HG02763 (cell line): ENCODE data around the gene ST6GAL1.
"Not testable (repeated sequence)": the region's sequence is repeated elsewhere in the genome, so short reads cannot be mapped to it uniquely, and the experiment has no call there.

Experiments used
- ATAC-seq: cut with Tn5 transposase; IDR thresholded peaks from one replicate; pipeline ENCODE4 v1.9.1; 2021; ENCODE audit warnings: mild to moderate bottlenecking, moderate library complexity; ENCODE audit not compliant: unreplicated experiment

The ST6GAL1 gene, protein sequence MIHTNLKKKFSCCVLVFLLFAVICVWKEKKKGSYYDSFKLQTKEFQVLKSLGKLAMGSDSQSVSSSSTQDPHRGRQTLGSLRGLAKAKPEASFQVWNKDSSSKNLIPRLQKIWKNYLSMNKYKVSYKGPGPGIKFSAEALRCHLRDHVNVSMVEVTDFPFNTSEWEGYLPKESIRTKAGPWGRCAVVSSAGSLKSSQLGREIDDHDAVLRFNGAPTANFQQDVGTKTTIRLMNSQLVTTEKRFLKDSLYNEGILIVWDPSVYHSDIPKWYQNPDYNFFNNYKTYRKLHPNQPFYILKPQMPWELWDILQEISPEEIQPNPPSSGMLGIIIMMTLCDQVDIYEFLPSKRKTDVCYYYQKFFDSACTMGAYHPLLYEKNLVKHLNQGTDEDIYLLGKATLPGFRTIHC

DNA sequence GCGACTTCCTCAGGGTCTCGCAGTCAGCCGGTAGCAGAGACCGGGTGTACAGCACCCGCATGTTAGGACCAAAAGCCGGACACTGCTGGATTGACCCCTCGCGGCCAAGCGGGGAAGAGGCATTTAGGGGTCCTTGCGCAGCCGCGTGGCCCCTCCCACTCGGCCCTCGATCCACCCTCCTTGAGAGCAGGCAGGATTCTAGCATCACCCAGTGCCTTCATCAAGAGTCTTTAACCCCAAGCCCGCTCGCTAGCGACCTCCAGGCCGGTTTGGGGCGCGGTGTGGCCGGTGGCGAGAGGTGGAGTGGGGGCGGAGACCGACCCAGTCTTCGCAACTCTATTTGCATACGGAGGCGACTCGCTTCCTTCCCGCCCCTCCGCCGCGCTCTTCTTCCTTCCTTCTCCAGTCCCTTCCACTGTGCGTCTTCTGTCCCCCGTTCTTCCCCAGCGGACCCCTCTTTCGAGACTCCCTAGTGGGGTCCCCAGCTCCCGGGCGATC, at the start of gene ST6GAL1:
ST6GAL1 (plus strand) TSS at position 384 of the 498 bp plus-strand sequence. CDS start 112,178 bp downstream, outside the sequence.
- ATAC-seq = peak; percentile 61

DNA sequence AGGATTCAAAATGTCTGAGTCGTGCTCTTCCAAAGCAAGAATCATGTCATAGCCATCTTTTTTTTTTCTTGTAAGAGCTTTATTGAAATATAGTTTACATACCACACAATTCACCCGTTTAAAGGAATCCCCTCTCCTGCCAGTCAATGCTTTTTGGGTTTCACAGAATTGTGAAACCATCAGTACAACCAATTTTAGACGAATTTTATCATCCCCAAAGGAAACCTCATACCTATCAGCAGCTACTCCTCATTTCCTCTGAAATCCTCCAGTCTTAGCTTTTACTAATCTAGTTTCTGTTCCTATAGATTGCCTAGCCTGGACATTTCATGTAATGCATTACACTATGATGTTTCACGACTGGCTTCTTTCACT, 48.2 kb upstream of the ST6GAL1 start:
- ATAC-seq = no peak

DNA sequence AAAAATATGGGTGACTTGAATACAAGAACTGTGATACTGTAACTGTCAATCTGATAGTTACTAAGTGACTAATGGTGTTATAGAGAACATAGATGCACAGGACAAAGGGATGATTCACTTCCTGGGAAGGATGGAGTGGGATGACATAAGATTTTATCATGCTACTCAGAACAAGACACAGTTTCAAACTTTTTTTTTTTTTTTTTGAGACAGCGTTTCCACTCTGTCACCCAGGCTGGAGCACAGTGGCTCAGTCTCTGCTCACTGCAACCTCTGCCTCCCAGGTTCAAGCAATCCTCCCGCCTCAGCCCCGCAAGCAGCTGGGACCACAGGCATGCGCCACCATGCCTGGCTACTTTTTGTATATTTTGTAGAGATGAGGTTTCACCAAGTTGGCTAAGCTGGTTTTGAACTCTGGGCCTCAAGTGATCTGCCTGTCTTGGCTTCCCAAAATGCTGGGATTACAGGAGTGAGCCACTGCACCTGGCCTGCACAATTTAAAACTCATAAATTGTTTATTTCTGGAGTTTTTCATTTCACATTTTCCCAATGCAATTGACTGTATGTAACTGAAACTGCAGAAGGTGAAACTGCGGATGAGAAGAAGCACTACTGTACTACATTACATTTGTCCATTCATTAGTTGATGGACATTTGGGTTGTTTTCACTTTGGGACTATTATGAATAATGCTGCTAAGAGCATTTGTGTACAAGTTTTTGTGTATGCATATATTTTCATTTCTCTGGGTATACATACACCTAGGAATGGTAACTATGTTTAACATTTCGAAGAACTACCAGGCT, 47.2 kb upstream of the ST6GAL1 start:
- no peak for ATAC-seq

DNA sequence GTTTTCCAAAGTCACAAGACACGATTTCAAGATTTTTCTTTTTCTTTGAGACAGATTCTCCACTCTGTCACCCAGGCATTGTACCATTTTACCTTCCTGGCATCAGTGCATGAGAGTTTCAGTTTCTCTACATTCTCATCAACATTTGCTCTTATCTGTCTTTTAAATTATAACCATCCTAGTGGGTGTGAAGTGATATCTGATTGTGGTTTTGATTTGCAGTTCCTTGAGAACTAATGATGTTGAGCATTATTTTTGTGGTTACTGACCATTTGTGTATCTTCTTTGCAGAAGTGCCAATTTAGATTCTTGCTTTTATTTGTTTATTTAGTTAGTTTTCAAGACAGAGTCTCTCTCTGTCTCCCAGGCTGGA, 46.7 kb upstream of the ST6GAL1 start:
- ATAC-seq = no peak

DNA sequence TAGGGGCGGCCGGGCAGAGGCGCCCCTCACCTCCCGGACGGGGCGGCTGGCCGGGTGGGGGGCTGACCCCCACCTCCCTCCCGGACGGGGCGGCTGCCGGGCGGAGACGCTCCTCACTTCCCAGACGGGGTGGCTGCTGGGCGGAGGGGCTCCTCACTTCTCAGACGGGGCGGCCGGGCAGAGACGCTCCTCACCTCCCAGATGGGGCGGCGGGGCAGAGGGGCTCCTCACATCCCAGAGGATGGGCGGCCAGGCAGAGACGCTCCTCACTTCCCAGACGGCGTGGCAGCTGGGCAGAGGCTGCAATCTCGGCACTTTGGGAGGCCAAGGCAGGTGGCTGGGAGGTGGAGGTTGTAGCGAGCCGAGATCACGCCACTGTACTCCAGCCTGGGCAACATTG, 45.5 kb upstream of the ST6GAL1 start:
- ATAC-seq = not testable (repeated sequence)

DNA sequence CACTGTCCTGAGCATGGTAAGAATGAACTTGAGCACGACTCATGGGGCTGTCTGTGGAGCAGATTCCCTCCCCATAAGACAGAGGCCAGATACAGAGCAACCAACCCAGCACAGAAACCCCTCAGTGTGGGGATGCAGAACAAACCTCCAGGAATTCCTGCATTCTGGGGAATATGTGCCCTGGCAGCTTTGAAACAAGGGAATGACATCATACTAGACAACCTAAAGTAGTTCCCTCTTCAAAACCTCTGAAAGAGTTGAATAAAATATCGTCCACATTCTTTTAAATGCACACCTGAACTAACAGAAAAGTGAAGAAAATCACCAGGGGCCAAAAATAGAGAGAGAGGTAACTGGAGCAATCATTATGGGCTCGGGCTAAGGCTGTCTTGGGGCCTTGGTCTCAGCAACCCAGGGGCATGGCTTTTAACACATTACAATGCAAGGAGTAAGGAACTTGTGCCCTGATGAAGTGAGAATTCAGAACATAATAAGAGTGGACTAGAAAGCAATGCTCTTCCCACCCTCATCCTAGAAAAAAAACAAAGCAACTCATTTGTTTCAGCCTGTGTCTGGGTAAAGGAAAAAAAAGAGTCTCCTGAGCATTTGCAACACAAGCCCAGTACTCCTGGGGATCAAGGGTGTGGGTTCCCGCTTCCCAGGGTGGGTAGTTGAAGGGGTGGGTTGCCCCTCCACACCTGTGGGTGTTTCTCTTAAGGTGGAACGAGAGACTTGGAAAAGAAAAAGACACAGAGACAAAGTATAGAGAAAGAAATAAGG, 43.9 kb upstream of the ST6GAL1 start:
- ATAC-seq = no peak

DNA sequence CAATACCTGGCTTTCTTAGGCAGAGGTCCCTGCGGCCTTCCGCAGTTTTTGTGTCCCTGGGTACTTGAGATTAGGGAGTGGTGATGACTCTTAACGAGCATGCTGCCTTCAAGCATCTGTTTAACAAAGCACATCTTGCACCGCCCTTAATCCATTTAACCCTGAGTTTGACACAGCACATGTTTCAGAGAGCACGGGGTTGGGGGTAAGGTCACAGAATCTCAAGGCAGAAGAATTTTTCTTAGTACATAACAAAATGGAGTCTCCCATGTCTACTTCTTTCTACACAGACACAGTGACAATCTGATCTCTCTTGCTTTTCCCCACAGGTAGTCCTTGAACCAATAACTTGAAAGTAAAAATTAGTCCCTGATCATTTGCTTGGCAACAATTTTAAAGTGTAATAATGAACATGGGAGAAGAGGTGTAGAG, 42.8 kb upstream of the ST6GAL1 start:
- ATAC-seq = not testable (repeated sequence)

DNA sequence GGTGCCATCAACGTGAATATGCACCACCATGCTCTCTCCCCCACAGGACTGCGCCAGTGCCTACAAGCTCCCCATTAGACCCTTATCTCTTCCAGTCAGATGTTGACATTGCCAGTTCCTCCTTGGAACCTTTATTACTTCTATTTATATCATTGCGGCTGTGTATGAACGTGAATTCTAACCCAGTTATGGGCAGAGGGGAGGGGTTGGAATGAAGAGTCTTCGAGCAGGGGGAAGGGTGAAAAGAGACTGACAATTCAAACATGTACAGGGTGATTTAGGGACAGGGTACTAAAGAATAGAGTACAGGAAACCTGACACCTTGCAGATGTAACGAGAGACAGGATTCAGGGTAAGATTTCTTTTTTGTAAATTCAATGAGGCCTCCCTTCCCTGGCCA, 41.8 kb upstream of the ST6GAL1 start:
- ATAC-seq = no peak

DNA sequence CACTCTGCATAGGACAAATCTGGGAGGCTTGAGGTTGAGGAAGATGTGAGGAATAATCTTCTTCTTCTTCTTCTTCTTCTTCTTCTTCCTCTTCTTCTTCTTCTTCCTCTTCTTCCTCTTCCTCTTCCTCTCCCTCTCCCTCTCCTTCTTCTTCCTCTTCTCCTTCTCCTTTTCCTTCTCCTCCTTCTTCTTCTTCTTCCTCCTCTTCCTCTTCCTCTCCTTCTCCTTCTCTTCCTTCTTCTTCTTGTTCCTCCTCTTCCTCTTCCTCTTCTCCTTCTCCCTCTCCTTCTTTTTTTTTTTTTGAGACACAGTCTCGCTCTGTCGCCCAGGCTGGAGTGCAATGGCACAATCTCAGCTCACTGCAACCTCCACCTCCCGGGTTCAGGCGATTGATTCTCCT, 40.6 kb upstream of the ST6GAL1 start:
- ATAC-seq = not testable (repeated sequence)

DNA sequence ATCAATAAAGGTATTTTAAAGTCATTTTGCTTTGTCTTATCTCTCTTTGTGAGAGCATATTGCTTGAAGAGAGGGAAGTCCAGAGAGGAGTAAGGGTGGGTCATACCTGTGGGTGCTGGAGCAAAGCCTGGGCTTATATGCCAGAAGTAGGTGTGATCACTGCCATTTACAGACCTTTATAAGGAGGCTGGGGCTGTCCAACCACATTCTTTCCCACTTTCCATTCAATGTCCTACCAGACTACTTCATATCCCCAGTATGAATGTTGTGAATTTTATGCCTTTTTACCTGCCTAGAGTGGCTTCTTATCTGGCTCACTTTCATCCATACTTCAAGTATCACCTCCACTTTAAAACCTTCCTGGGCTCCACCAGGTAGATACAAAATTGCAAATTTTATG, 39.4 kb upstream of the ST6GAL1 start:
- ATAC-seq = no peak

DNA sequence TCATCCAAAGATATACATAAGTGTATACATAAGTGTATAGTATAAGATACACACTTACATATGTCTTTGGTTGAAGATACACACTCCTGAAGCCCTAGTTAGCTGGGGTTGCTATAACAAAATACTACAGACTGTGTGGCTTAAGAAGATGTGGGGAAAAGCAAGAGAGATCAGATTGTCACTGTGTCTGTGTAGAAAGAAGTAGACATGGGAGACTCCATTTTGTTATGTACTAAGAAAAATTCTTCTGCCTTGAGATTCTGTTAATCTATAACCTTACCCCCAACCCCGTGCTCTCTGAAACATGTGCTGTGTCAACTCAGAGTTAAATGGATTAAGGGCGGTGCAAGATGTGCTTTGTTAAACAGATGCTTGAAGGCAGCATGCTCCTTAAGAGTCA, 37.3 kb upstream of the ST6GAL1 start:
- not testable (repeated sequence) for ATAC-seq

DNA sequence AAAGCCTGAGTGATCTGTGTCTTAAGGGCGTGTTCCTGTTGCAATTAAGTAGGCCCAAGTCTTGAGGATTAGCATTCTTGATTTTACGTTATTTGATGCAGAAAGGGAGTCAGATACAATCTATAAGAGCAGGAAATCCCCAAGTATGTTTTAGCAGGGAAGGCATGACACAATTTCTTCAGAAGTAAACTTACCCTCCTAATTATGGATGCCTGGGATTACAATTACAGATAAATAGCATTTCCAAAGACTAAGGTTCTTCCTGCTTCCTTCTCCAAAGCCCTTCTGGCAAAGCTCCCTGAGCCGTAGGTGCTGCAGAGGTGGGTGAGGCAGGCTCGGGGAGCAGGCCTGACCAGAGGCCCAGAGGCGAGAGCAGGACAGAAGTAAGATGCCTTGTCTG, 34.9 kb upstream of the ST6GAL1 start:
- no peak for ATAC-seq

DNA sequence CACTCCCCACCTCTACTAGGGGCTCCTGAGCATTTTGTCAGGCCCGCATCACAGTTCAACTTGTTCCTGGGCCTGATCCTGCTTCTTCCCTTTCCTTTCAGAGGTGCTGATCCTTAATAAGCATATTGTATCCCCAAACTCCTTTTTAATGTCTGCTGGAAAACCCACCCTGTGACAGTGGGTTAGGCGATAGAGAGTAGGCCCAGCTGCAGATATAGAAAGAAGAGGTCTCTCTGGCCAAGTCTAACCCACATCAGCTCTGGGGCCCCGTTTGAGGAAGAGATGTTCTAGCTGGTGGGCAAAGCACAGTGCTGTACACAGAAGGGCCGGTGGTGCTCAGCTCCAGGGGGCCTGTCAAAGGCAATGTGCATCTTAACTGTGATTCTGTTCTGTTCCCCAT, 34.3 kb upstream of the ST6GAL1 start:
- no peak for ATAC-seq

DNA sequence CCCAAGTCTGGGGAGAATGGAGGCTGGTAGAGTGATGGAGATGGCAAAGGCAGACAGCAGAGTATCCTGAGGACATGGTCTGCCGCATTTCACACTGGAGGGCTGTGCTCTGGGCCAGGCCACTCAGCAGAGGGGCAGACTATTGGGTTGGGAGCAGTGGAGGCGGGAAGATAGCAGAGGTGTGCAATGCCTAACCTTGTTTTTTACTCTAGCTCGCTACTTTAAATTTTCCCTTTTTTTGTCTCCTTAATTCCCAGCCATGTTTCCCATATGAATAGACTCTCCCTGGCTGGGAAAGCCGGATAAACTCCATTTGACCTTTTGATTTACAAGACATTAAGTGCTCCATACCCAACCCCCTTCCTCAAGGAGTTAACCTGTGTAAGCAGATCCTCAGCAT, 33.5 kb upstream of the ST6GAL1 start:
- ATAC-seq = no peak

DNA sequence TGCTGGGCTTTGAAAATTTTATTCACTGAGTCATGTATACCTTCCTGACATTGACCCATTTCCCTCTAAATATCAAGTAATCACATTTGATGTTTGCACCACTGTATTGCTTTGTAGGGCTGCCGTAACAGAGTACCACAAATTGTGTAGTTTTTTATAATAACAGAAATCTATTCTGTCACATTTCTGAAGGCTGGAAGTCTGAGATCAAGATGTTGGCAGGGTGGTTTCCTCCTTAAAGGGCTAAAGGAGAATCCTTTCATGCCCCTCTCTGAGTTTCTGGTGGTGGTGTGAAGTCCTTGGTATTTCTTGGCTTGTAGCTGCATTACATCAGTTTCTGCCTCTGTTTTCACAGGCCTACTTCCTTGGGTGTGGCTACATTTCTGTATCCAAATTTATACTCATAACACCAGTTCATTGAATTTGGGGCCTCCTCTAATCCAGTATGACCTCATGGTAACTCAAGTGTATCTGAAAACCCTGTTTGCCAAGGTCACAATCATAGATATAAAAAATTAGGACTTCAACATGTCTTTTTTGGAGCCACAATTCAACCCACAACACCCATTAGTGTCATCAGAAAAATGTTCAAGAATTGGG, 29.1 kb upstream of the ST6GAL1 start:
- no peak for ATAC-seq

DNA sequence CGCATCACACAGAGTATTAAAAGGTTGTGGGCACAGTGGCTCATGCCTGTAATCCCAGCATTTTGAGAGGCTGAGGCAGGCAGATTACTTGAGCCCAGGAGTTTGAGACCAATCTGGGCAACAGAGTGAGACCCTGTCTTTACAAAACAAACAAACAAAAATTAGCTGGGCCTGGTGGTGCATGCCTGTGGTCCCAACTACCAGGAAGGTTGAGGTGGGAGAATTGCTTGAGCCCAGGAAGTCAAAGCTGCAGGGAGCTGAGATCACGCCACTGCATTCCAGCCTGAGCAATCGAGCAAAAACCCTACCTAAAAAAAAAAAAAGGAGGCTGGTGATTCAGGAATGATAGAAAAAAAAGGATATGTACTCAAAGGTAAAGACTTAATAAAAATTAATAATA, 28.2 kb upstream of the ST6GAL1 start:
- no peak for ATAC-seq

DNA sequence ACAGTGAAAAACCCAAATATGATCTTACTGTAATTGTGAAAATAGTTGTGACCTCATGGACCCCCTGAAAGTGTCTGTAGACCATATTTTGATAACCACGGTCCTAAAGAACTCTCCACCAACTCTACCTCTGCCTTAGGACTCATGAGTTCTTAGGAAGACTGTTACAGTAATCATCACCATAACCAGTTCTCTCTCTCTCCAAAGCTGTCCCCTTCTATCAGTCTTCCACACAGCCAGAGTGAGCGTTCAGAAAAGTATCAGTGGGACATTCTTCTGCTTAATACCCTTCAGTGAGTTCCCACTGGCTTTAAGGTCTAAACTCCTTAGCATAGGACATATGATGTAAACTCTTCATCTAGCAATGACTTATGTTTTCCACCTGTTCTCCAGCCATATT, 27.6 kb upstream of the ST6GAL1 start:
- ATAC-seq = no peak

DNA sequence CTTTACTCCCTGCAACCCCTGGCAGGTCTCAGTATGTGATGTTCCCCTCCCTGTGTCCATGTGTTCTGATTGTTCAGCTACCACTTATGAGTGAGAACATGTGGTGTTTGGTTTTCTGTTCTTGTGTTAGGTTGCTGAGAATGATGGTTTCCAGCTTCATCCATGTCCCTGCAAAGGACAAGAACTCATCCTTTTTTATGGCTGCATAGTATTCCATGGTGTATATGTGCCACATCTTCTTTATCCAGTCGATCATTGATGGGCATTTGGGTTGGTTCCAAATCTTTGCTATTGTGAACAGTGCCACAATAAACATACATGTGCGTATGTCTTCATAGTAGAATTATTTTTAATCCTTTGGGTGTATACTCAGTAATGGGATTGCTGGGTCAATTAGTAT, 26.6 kb upstream of the ST6GAL1 start:
- ATAC-seq = not testable (repeated sequence)

DNA sequence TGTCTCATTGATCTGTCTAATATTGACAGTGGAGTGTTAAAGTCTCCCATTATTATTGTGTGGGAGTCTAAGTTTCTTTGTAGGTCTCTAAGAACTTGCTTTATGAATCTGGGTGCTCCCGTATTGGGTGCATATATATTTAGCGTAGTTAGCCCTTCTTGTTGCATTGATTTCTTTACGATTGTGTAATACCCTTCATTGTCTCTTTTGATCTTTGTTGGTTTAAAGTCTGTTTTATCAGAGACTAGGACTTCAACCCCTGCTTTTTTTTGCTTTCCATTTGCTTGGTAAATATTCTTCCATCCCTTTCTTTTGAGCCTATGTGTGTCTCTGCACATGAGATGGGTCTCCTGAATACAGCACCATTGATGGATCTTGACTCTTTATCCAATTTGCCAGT, 23.3 kb upstream of the ST6GAL1 start:
- not testable (repeated sequence) for ATAC-seq

DNA sequence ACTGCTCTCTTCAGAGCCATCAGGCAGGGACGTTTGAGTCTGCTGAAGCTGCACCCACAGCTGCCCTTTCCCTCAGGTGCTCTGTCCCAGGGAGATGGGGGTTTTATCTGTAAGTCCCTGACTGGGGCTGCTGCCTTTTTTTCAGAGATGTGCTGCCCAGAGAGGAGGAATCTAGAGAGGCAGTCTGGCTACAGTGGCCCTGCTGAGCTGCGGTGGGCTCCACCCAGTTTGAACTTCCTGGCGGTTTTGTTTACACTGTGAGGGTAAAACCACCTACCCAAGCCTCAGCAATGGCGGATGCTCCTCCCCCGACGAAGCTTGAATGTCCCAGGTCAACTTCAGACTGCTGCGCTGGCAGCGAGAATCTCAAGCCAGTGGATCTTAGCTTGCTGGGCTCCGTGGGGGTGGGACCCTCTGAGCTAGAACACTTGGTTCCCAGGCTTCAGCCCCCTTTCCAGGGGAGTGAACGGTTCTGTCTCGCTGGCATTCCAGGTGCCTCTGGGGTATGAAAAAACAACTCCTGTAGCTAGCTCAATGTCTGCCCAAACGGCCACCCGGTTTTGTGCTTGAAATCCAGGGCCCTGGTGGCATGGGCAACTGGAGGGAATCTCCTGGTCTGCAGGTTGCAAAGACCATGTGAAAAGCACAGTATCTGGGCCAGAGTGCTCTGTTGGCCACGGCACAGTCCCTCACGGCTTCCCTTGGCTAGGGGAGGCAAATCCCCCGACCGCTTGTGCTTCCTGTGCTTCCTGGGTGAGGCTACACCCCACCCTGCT, 21.1 kb upstream of the ST6GAL1 start:
- no peak for ATAC-seq
